ENCODE data around the gene RAB25. TPM values are rescaled to one million over a fixed set of nuclear protein-coding genes. Genes with fewer than 3 reads are reported as not detected.

The RAB25 gene
- total and polyA plus RNA-seq, 4 donors = 0.39 to 1.2 (median 1.1) TPM; not detected in 1

DNA sequence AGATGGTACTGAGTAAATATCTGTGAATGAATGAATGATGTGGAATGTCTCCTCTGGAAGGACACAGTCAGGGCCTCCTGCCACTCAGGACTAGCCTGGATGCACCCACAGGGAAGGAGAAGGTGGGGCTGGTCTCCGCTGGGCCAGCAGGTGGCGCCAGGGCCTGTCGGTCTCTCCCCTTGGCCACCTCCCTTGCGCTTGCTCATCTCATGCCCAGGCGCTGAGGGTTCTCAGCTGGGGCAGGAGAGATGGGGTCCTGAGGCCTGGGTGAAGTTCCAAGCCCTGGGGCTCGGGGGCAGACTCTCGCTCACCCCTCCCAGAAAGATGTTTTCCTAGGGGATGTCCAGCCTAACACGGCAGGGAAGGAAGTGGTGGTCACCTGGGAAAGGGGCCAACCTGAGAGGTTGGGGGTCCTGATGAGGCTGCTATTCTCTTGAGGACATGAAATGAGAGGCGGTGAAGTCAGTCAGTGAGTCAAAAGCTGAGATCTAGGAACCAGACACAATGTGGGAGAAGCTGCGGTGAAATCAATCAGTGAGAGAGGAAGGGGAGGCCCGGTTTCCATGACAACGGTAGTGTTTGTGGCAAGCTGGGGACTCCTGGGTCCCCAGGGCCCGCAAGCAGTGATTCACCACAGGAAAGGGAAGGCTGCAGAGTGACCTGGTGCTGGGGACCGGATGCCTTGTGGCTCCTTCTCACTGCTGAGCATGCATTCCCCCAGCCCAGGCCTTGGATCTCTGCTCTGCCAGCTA, 35.9 kb downstream of the RAB25 start:
- Histone ChIP-seq H3K27ac (ENCODE audit: low read depth, low read length) (peak overlapping the region; percentile 79), H3K9me3 (ENCODE audit: control insufficient read depth, insufficient read depth, low read length) (no peaks in the 10 kb centered on the region), H3K4me1 (ENCODE audit: control insufficient read depth, insufficient read depth, low read length) (peaks cover 28% of the 10 kb centered on the region), H3K27me3 (ENCODE audit: control insufficient read depth, insufficient read depth, low read length) (no peaks in the 10 kb centered on the region), H3K36me3 (ENCODE audit: control insufficient read depth, insufficient read depth, low read length) (peaks cover 39% of the 10 kb centered on the region), H3K4me3 (ENCODE audit: low read depth, low read length) (no peak overlapping the region)
- 33% methylated on average over 12 of the region's 14 CpGs for WGBS (ENCODE audit: insufficient coverage)
- DNase-seq (ENCODE audit: low read depth in 4 of 6, low spot score in 6 of 6) = peak in 2 of 6 donors; percentile 75 to 84

DNA sequence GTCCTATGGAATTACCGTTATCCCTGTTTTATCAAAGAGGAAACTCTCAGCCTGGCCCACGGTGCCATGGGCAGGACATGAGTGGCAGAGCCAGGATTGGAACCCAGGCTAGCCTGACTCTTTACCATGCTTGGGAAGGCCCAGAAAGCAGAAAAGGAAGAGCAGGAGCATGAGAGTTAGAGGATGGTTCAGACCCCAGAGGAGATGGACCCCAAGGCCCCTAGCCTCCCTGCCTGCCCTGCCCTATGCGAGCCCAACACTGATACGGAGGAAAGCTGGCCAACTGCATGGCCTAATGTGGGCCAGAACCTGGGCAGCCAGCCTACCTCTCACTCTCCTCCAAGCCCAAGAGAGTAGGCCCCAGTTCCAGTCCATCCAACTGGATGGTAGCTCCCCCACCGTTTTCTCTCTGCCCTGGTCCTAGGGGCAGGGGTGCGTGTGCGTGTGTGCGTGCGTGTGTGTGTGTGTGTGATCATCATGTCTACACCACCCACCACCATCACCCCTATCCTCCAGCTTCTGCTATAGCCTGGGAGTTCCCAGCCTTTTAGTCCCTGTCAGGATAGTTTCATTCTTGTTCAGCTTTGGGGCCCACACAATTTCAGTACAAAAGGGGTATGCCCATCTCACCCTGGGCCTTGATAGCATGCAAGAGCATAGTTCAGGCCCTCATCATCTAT, 36.7 kb downstream of the RAB25 start:
- H3K9me3 ChIP-seq (ENCODE audit: control insufficient read depth, insufficient read depth, low read length) = no peaks in the 10 kb centered on the region
- H3K36me3 ChIP-seq (ENCODE audit: control insufficient read depth, insufficient read depth, low read length) = peaks cover 45% of the 10 kb centered on the region
- H3K27me3 ChIP-seq (ENCODE audit: control insufficient read depth, insufficient read depth, low read length) = no peaks in the 10 kb centered on the region
- H3K4me1 ChIP-seq (ENCODE audit: control insufficient read depth, insufficient read depth, low read length) = peaks cover 36% of the 10 kb centered on the region
- 100% methylated on average over 4 of the region's 9 CpGs for WGBS (ENCODE audit: insufficient coverage)
- DNase-seq (ENCODE audit: low read depth in 4 of 6, low spot score in 6 of 6) = no peak
- H3K27ac ChIP-seq (ENCODE audit: low read depth, low read length) = no peak overlapping the region
- H3K4me3 ChIP-seq (ENCODE audit: low read depth, low read length) = no peak overlapping the region

DNA sequence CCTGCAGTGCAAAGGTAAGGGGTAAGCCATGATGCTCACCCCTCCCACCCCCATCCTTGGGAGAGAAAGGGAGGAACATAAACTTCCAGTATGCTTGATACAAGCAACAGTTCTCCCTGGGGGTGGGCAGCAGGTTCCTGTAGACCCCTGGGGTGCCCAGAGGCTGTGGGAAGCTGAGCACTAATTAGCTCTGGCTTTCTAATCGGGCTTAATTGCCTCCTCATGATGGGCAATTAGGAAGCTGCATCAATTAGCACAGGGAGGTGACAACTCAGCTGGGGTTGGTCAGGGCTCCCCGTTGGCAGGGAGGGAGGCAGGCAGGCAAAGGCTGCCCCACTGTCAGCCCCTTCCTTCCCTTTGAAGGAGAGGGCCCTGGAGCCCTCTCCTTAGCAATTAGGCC, 37.8 kb downstream of the RAB25 start:
- peaks cover 48% of the 10 kb centered on the region for H3K4me1 ChIP-seq (ENCODE audit: control insufficient read depth, insufficient read depth, low read length)
- WGBS (ENCODE audit: insufficient coverage) = 30% methylated on average over 2 of the region's 2 CpGs
- peak in 1 of 6 donors; percentile 56 for DNase-seq (ENCODE audit: low read depth in 4 of 6, low spot score in 6 of 6)
- H3K9me3 ChIP-seq (ENCODE audit: control insufficient read depth, insufficient read depth, low read length) = no peaks in the 10 kb centered on the region
- H3K27me3 ChIP-seq (ENCODE audit: control insufficient read depth, insufficient read depth, low read length) = no peaks in the 10 kb centered on the region
- H3K4me3 ChIP-seq (ENCODE audit: low read depth, low read length) = no peak overlapping the region
- H3K27ac ChIP-seq (ENCODE audit: low read depth, low read length) = no peak overlapping the region
- peaks cover 40% of the 10 kb centered on the region for H3K36me3 ChIP-seq (ENCODE audit: control insufficient read depth, insufficient read depth, low read length)

GRCh38 chr1:156099282-156099681, 38.3 kb downstream of the RAB25 start:
- Histone ChIP-seq H3K36me3 (ENCODE audit: control insufficient read depth, insufficient read depth, low read length) (peaks cover 39% of the 10 kb centered on the region), H3K9me3 (ENCODE audit: control insufficient read depth, insufficient read depth, low read length) (no peaks in the 10 kb centered on the region), H3K4me1 (ENCODE audit: control insufficient read depth, insufficient read depth, low read length) (peaks cover 53% of the 10 kb centered on the region), H3K27me3 (ENCODE audit: control insufficient read depth, insufficient read depth, low read length) (no peaks in the 10 kb centered on the region), H3K27ac (ENCODE audit: low read depth, low read length) (no peak overlapping the region), H3K4me3 (ENCODE audit: low read depth, low read length) (no peak overlapping the region)
- no peak for DNase-seq (ENCODE audit: low read depth in 4 of 6, low spot score in 6 of 6)
- WGBS (ENCODE audit: insufficient coverage) = 100% methylated on average over 2 of the region's 3 CpGs

- no peaks in the 10 kb centered on the region for H3K27me3 ChIP-seq (ENCODE audit: control insufficient read depth, insufficient read depth, low read length)
- peaks cover 64% of the 10 kb centered on the region for H3K4me1 ChIP-seq (ENCODE audit: control insufficient read depth, insufficient read depth, low read length)
- 31% methylated on average over 2 of the region's 4 CpGs for WGBS (ENCODE audit: insufficient coverage)
- peaks cover 45% of the 10 kb centered on the region for H3K36me3 ChIP-seq (ENCODE audit: control insufficient read depth, insufficient read depth, low read length)
- H3K4me3 ChIP-seq (ENCODE audit: low read depth, low read length) = no peak overlapping the region
- H3K27ac ChIP-seq (ENCODE audit: low read depth, low read length) = no peak overlapping the region
- peak in 2 of 6 donors; percentile 56 to 61 for DNase-seq (ENCODE audit: low read depth in 4 of 6, low spot score in 6 of 6)
- no peaks in the 10 kb centered on the region for H3K9me3 ChIP-seq (ENCODE audit: control insufficient read depth, insufficient read depth, low read length)
Measured at GRCh38 chr1:156100205-156100995, 39.4 kb downstream of the RAB25 start.

- Histone ChIP-seq H3K27ac (ENCODE audit: low read depth, low read length) (no peak overlapping the region), H3K9me3 (ENCODE audit: control insufficient read depth, insufficient read depth, low read length) (no peaks in the 10 kb centered on the region), H3K27me3 (ENCODE audit: control insufficient read depth, insufficient read depth, low read length) (no peaks in the 10 kb centered on the region), H3K4me1 (ENCODE audit: control insufficient read depth, insufficient read depth, low read length) (peaks cover 72% of the 10 kb centered on the region), H3K4me3 (ENCODE audit: low read depth, low read length) (no peak overlapping the region), H3K36me3 (ENCODE audit: control insufficient read depth, insufficient read depth, low read length) (peaks cover 35% of the 10 kb centered on the region)
- no peak for DNase-seq (ENCODE audit: low read depth in 4 of 6, low spot score in 6 of 6)
- WGBS (ENCODE audit: insufficient coverage) = 73% methylated on average over 2 of the region's 6 CpGs
Measured at GRCh38 chr1:156101880-156102279, 40.9 kb downstream of the RAB25 start.

DNA sequence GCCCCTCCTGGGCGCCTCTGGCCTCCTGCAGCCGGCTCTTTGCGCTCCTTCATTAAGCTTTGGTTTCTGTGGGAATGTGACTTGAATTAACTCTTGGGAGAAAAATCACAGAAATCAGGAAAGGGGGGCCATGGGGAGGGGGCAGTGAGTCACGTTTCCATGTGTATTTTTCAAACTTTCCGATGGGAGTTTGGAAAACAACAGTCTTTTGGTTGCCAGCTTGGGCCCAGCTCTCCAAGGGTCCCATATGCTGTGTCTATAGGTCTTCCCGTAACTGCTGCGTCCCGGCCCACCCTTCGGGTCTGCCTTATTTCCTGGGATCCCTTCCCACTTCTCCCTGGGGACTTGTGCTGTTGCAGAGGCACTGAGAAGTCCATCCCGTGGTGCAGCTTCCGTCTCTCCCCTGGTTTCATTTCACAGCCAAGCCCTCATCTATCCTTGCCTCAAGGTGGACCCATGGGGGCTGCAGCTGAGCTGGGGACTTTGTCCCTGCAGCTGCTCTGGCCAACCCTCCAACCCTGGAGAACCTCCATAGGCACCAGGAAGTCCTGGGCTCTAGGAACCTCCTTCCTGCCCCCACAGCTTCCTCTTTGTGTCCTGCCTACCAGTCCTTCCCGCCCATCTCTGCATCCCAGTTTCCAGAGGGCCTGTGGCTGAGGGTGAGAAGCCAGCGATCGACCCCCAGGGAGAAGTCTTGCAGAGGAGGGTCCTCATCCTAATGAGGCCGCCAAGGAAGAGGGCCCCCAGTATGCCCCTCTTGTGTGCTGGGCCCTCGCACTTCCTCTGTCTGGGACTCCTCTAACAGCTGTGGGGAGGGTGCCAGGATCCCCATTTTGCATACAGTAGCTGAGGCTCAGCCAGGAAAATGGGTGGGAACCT, 41.9 kb downstream of the RAB25 start:
- H3K27me3 ChIP-seq (ENCODE audit: control insufficient read depth, insufficient read depth, low read length) = no peaks in the 10 kb centered on the region
- H3K4me3 ChIP-seq (ENCODE audit: low read depth, low read length) = no peak overlapping the region
- DNase-seq (ENCODE audit: low read depth in 4 of 6, low spot score in 6 of 6) = no peak
- peaks cover 26% of the 10 kb centered on the region for H3K36me3 ChIP-seq (ENCODE audit: control insufficient read depth, insufficient read depth, low read length)
- H3K9me3 ChIP-seq (ENCODE audit: control insufficient read depth, insufficient read depth, low read length) = no peaks in the 10 kb centered on the region
- 75% methylated on average over 12 of the region's 16 CpGs for WGBS (ENCODE audit: insufficient coverage)
- peak overlapping the region; percentile 90 for H3K27ac ChIP-seq (ENCODE audit: low read depth, low read length)
- H3K4me1 ChIP-seq (ENCODE audit: control insufficient read depth, insufficient read depth, low read length) = peaks cover 69% of the 10 kb centered on the region

- Histone ChIP-seq H3K27ac (ENCODE audit: low read depth, low read length) (peak overlapping the region; percentile 90), H3K4me1 (ENCODE audit: control insufficient read depth, insufficient read depth, low read length) (peaks cover 69% of the 10 kb centered on the region), H3K36me3 (ENCODE audit: control insufficient read depth, insufficient read depth, low read length) (peaks cover 26% of the 10 kb centered on the region), H3K27me3 (ENCODE audit: control insufficient read depth, insufficient read depth, low read length) (no peaks in the 10 kb centered on the region), H3K9me3 (ENCODE audit: control insufficient read depth, insufficient read depth, low read length) (no peaks in the 10 kb centered on the region), H3K4me3 (ENCODE audit: low read depth, low read length) (no peak overlapping the region)
- DNase-seq (ENCODE audit: low read depth in 4 of 6, low spot score in 6 of 6) = peak in 1 of 6 donors; percentile 23
- WGBS (ENCODE audit: insufficient coverage) = 57% methylated on average over 5 of the region's 9 CpGs
Measured at GRCh38 chr1:156103521-156103947, 42.6 kb downstream of the RAB25 start.

Data from spinal cord (tissue), 10 donors.